Right lobe of liver (tissue), 4 donors: ENCODE results near the gene ALK.

Source experiments
- CTCF ChIP-seq, 4 donors: fragments of 200-600 bp in 3 of 4; fragments of 450-650 bp in 1 of 4; IDR thresholded peaks; one replicate each; pipeline versions ENCODE4 v1.5.1 to v1.8.0; 2016 to 2022; ENCODE audit warnings: antibody characterized with exemption in 4 of 4, mild to moderate bottlenecking in 2 of 4
- POLR2A ChIP-seq: fragments of 450-650 bp; IDR thresholded peaks from one replicate; pipeline ENCODE4 v1.6.1; 2017; ENCODE audit warnings: antibody characterized with exemption, mild to moderate bottlenecking
- donor health status: DM: no; HTN: no; CAD: no.
- donor health status: DM: no; HTN: no; CAD: no.
- donor health status: DM: no; HTN: yes; CAD: no.

DNA sequence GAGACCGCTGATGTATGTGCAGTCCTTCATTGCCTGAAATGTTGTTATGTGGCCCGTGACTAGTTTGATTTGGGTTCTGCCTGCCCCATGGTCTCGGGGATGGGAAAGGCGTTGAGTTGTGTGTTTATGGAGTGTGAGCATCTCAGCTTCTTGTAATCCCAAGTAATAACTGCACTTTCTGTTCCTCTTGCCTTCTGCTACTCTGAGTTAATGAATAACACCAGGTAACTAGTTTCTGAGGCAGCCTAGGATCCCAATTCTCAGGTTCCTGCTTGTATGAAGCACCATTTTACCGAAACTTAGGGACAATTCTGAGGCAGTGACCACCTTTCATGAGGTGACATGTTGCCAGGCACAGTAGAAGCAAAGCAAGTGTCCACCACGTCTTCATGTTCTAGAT lies 170.0 kb downstream of the ALK start:
- TF ChIP-seq POLR2A: no peak
- TF ChIP-seq CTCF (IDR thresholded peaks at IDR 0.05): no peak
